HEK293 (cell line): ENCODE data around the gene PRM3.

Experiments used
- CTCF ChIA-PET: fragments of 350-600 bp; formaldehyde crosslinking; extraction: SDS; loops from one replicate; lab custom pipeline; 2021; ENCODE audit warnings: antibody characterized with exemption; lab: Yijun Ruan, JAX
- POLR2A ChIA-PET: fragments of 300-600 bp; formaldehyde crosslinking; extraction: SDS; loops from one replicate; lab custom pipeline; 2020; ENCODE audit warnings: antibody characterized with exemption, inconsistent platforms; lab: Yijun Ruan, JAX
- H3K27ac ChIP-seq: fragments of 200-500 bp; sonication (Bioruptor generic); 2 replicates; pipeline ENCODE4 v1.5.1; 2014; ENCODE audit warnings: low read depth, low read length, control low read depth, inconsistent platforms; ENCODE audit errors: extremely low read depth
- H3K36me3 ChIP-seq, 2 experiments: fragments of 200-500 bp in 1 of 2; sonication (Bioruptor generic) in 1 of 2; 1 replicate in 1 of 2; 2 replicates in 1 of 2; pipeline ENCODE4 v1.5.1; 2014 to 2017; ENCODE audit warnings: inconsistent platforms in 2 of 2, low read length in 2 of 2; ENCODE audit not compliant: control insufficient read depth in 2 of 2, insufficient read depth in 1 of 2
- H3K4me1 ChIP-seq: fragments of 200-500 bp; sonication (Bioruptor generic); 2 replicates; pipeline ENCODE4 v1.5.1; 2014; ENCODE audit warnings: mild to moderate bottlenecking, low read length, inconsistent platforms; ENCODE audit not compliant: control insufficient read depth, insufficient read depth
- H3K4me3 ChIP-seq: 2 replicates; pipeline ENCODE4 v1.5.1; 2011; ENCODE audit warnings: low read depth, mild to moderate bottlenecking, control low read depth, low read length, moderate library complexity
- H3K9me3 ChIP-seq: fragments of 200-500 bp; sonication (Bioruptor generic); 2 replicates; pipeline ENCODE4 v1.5.1; 2014; ENCODE audit warnings: low read depth, low read length, inconsistent platforms; ENCODE audit not compliant: control insufficient read depth, insufficient read depth
- TCF7L2 ChIP-seq: IDR thresholded peaks from 2 replicates; pipeline ENCODE4 v1.6.1; 2011; ENCODE audit warnings: low read depth, mild to moderate bottlenecking, inconsistent platforms, low read length, moderate library complexity, borderline replicate concordance
- ZFP3 ChIP-seq: fragments of 450-650 bp; formaldehyde crosslinking; IDR thresholded peaks from 2 replicates; pipeline ENCODE4 v1.5.1; 2016; ENCODE audit warnings: low read depth, missing biosample characterization, missing genetic modification characterization
- ZFP69B ChIP-seq: fragments of 450-650 bp; formaldehyde crosslinking; IDR thresholded peaks from 2 replicates; pipeline ENCODE4 v1.5.1; 2016; ENCODE audit warnings: missing biosample characterization, missing genetic modification characterization
- ZNF140 ChIP-seq: fragments of 450-650 bp; formaldehyde crosslinking; IDR thresholded peaks from 2 replicates; pipeline ENCODE4 v1.5.1; 2016; ENCODE audit warnings: missing biosample characterization, missing genetic modification characterization
- ZNF184 ChIP-seq: fragments of 450-650 bp; IDR thresholded peaks from 2 replicates; pipeline ENCODE4 v1.5.1; 2018; ENCODE audit warnings: missing biosample characterization, mild to moderate bottlenecking, missing genetic modification characterization
- ZNF48 ChIP-seq: fragments of 450-650 bp; formaldehyde crosslinking; IDR thresholded peaks from 2 replicates; pipeline ENCODE4 v1.5.1; 2016; ENCODE audit warnings: missing biosample characterization, missing genetic modification characterization
- ZNF518A ChIP-seq: fragments of 450-650 bp; formaldehyde crosslinking; conservative IDR thresholded peaks from 2 replicates; pipeline ENCODE4 v1.5.1; 2016; ENCODE audit warnings: low read depth, missing biosample characterization, missing genetic modification characterization
- ZNF558 ChIP-seq: fragments of 450-650 bp; formaldehyde crosslinking; IDR thresholded peaks from 2 replicates; pipeline ENCODE4 v1.5.1; 2016; ENCODE audit warnings: missing biosample characterization, missing genetic modification characterization
- ZNF571 ChIP-seq: fragments of 450-650 bp; formaldehyde crosslinking; IDR thresholded peaks from 2 replicates; pipeline ENCODE4 v1.5.0; 2017; ENCODE audit warnings: missing biosample characterization, missing genetic modification characterization
- TF ChIP-seq, protein P1 (sequence below): fragments of 450-650 bp; formaldehyde crosslinking; IDR thresholded peaks from 2 replicates; pipeline ENCODE4; 2016; ENCODE audit warnings: missing biosample characterization, missing genetic modification characterization
- TF ChIP-seq, protein P2 (sequence below): fragments of 450-650 bp; formaldehyde crosslinking; IDR thresholded peaks from 2 replicates; pipeline ENCODE4 v1.5.1; 2016; ENCODE audit warnings: missing biosample characterization, missing genetic modification characterization

Gene PRM3

GRCh38 chr16:11248133-11248532 lies 25.3 kb downstream of the PRM3 start:
- ChIA-PET CTCF (interaction anchor here (0.7 kb wide), 2 partner anchors 32 to 234 kb away, joined by 3 read pairs; no protein-coding TSS in a partner anchor), POLR2A (interaction anchor here (0.7 kb wide), 1 partner anchor 239 kb away, joined by 5 read pairs; no protein-coding TSS in a partner anchor)
- no peak overlapping the region for H3K27ac ChIP-seq
- H3K36me3 ChIP-seq, result no peaks in the 10 kb centered on the region
- H3K9me3 ChIP-seq, result no peaks in the 10 kb centered on the region
- H3K4me3 ChIP-seq, result no peak overlapping the region
- H3K4me1 ChIP-seq, result no peaks in the 10 kb centered on the region
- no peak for TF ChIP-seq TCF7L2
- no peak for TF ChIP-seq ZNF571 (tag by site-specific recombination)
- no peak for TF ChIP-seq ZNF558 (tag by site-specific recombination)

GRCh38 chr16:11245988-11246387 lies 27.4 kb downstream of the PRM3 start:
- Histone ChIP-seq H3K9me3 (no peaks in the 10 kb centered on the region), H3K4me3 (no peak overlapping the region), H3K27ac (no peak overlapping the region), H3K36me3 (no peaks in the 10 kb centered on the region), H3K4me1 (no peaks in the 10 kb centered on the region)
- POLR2A ChIA-PET, result no interaction called here
- CTCF ChIA-PET, result interaction anchor here (0.6 to 1.3 kb wide), 3 partner anchors 8 to 101 kb away, joined by 3 to 6 read pairs (median 3); partner anchors contain the start of gene SOCS1
- no peak for TF ChIP-seq ZFP69B
- no peak for TF ChIP-seq ZNF140 (tag by site-specific recombination)
- no peak for TF ChIP-seq ZNF184 (tag by site-specific recombination)
- TF ChIP-seq, protein P1, sequence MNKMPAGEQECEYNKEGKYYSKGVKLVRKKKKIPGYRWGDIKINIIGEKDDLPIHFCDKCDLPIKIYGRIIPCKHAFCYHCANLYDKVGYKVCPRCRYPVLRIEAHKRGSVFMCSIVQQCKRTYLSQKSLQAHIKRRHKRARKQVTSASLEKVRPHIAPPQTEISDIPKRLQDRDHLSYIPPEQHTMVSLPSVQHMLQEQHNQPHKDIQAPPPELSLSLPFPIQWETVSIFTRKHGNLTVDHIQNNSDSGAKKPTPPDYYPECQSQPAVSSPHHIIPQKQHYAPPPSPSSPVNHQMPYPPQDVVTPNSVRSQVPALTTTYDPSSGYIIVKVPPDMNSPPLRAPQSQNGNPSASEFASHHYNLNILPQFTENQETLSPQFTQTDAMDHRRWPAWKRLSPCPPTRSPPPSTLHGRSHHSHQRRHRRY (tag by site-specific recombination), result no peak
- TF ChIP-seq ZNF48 (tag by site-specific recombination), result no peak
- TF ChIP-seq ZNF518A, result no peak
- TF ChIP-seq, all 188 proteins: peak for 0

DNA sequence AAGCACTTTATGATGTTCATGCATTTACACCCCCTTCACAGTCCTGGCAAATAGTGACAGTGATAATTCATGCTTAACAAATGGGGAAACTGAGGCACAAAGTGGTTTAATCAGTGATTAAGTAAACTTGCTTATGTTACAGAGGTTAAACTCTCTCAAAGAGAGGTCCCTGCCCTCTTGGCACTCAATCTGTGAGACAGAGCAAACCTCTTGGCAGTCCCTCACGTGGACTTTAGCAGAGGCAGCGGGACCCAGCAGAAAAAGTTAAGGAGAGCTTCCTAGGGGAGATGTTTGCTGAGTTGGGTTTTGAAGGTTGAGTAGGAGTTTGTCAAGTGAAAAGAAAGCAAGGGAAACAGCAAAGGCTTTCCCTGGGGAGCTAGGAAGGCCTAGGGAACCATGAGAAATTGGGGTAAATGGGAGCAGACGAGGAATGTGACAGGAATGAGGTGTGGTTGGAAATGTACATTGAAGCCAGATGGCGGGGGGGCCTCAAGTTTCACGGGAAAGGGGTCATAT lies 28.1 kb downstream of the PRM3 start:
- CTCF ChIA-PET, result interaction anchor here (0.7 to 1.3 kb wide), 2 partner anchors 8 to 10 kb away, joined by 3 to 6 read pairs; partner anchors contain the start of gene SOCS1
- POLR2A ChIA-PET, result no interaction called here
- Histone ChIP-seq H3K27ac (no peak overlapping the region), H3K36me3 (no peaks in the 10 kb centered on the region), H3K9me3 (no peaks in the 10 kb centered on the region), H3K4me1 (no peaks in the 10 kb centered on the region), H3K4me3 (no peak overlapping the region)
- TF ChIP-seq, protein P2, sequence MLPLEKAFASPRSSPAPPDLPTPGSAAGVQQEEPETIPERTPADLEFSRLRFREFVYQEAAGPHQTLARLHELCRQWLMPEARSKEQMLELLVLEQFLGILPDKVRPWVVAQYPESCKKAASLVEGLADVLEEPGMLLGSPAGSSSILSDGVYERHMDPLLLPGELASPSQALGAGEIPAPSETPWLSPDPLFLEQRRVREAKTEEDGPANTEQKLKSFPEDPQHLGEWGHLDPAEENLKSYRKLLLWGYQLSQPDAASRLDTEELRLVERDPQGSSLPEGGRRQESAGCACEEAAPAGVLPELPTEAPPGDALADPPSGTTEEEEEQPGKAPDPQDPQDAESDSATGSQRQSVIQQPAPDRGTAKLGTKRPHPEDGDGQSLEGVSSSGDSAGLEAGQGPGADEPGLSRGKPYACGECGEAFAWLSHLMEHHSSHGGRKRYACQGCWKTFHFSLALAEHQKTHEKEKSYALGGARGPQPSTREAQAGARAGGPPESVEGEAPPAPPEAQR (tag by site-specific recombination), result no peak
- TF ChIP-seq ZFP3 (tag by site-specific recombination), result peak; percentile 93
